Posterior vena cava (tissue), 2 donors: ENCODE measurements around the gene TRIP13. TPM values are rescaled to one million over a fixed set of nuclear protein-coding genes. Genes with fewer than 3 reads are reported as not detected.
"Not testable (repeated sequence)": the region's sequence is repeated elsewhere in the genome, so short reads cannot be mapped to it uniquely, and the experiment has no call there.

Source experiments
- DNase-seq: peaks from one replicate; pipeline ENCODE4 v3.0.0-alpha.2; 2020; ENCODE audit warnings: low spot score
- intact Hi-C, 2 donors: fragments of 100-400 bp; cut with DNase I; formaldehyde crosslinking; loops; one replicate each; pipeline versions ENCODE4 v1.14.1 to v1.14.2; 2022 to 2023
- total RNA-seq, 2 donors: library from RNA; stranded (reverse); fragmentation: NEBNext Ultra II Directional; extraction: Animal tissue kit (Norgen Biotek cat#: 25700); gene quantifications; one replicate each; pipeline ENCODE4 v1.2.1, GENCODE V29; 2021
- donor health status: DM: yes; HTN: yes; CAD: no.
- donor health status: DM: yes; HTN: yes; CAD: no.

TRIP13 gene
- total RNA-seq, 2 donors from 2014 or later = 0.95 to 1.6 TPM

GRCh38 chr5:853416-854090 is 39.1 kb upstream of the TRIP13 start:
- peak; percentile 60 for DNase-seq
- intact Hi-C loops = not testable (repeated sequence)

- DNase-seq = peak; percentile 51
- intact Hi-C loops = no loop called here
Observed at GRCh38 chr5:854217-854616, 38.5 kb upstream of the TRIP13 start.

DNA sequence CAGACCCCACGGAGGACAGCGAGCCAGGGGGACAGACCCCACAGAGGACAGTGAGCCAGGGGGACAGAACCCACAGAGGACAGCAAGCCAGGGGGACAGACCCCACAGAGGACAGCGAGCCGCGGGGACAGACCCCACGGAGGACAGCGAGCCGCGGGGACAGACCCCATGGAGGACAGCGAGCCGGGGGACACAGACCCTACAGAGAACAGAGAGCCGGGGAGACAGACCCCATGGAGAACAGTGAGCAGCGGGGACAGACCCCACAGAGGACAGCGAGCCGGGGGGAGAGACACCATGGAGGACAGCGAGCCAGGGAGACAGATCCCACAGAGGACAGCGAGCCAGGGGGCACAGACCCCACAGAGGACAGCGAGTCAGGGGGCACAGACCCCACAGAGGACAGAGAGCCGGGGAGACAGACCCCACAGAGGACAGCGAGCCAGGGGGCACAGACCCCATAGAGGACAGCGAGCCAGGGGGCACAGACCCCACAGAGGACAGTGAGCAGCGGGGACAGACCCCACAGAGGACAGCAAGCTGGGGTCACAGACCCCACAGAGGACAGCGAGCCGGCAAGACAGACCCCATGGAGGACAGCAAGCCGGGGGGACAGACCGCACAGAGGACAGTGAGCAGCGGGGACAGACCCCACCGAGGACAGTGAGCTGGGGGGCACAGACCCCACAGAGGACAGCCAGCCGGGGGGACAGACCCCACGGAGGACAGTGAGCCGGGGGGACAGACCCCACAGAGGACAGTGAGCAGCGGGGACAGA is 37.5 kb upstream of the TRIP13 start:
- peak; percentile 37 for DNase-seq
- intact Hi-C loops = no loop called here

GRCh38 chr5:855771-856530 is 36.7 kb upstream of the TRIP13 start:
- peak; percentile 46 for DNase-seq
- intact Hi-C loops = no loop called here

DNA sequence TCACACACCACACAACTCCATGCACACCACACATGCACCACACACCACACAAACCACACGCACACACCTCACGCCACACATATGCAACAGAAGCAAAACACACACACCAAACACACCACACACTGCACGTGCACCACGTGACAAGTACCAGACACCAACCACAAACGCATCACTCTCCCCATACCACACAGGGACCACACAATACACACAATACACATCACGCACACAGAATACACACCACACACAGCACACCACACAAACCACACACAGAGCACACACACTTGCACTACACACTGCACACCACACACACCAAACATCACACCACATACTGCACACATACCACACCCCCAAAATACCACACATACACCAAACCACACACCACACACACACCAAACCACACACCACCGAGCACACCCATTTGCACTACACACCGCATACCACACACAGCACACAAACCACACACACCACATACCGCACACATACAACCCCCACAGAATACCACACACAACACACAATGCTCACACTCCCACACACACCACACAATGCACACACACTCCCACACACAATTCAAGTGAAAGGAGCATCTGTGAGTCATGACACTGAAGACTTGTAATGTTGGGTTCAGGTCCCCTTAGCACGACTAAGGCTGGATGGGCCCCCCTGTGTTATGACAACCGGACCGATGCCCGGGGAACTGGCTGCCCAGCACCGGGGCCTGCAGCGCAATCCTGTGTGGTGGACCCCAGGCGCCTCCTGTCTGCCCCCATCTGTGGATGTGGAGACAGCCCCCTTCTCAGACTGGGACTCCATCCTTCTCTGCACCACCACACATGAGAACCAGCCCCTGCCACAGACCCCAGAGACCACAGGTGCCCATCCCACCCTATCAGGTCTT is 35.9 kb upstream of the TRIP13 start:
- intact Hi-C loops = no loop called here
- DNase-seq = peak; percentile 11

DNA sequence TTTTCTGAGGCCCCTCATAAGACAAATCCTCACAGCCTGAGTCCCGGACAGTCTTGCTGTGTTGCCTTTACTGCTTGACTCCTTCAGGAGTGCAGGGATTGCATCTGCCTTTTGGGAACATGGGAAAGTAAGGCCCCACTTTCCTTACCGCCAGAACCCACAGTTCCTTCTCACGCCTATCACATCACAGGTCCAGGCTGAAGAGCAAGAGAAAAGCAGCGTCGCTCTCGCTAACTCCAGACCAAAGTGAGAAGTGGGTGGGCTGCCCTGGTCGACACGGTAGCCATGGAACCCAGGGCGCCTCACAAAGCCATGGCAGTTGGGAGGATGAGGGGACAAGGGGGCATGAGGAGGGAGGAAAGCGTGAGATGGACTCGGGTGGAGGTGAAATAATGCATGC is 34.0 kb upstream of the TRIP13 start:
- peak; percentile 54 for DNase-seq
- intact Hi-C loops = no loop called here

GRCh38 chr5:859391-859790 is 33.3 kb upstream of the TRIP13 start:
- intact Hi-C loops = no loop called here
- DNase-seq = peak; percentile 50

- intact Hi-C loops = no loop called here
Observed at GRCh38 chr5:859798-860296, 32.8 kb upstream of the TRIP13 start.

DNA sequence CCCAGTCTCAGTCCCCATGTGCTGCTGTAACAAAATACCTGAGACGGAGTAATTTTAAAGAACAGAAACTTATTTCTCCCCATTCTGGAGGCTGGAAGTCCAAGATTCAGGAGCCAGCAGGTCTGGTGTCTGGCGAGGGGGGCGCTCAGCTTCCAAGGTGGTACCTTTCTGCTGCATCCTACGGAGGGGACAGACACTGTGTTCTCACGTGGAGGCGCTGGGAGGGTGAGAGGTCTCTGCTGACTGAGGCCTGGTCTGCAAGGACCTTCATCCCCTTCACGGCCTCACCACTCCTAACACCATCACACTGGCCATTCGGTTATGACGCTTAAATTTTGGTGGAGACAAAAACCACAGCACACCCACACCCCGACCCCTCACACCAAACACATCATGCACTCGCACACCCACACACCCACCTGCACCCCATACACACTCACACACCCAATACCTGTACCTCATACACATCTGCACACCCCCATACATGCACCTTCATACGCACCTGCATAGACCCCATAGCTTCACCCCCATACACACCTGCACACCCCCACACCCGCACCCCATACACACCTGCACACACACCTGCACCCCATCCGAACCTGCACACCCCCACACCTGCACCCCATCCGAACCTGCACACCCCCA is 32.1 kb upstream of the TRIP13 start:
- intact Hi-C loops = no loop called here
- DNase-seq = no peak

More at GRCh38 chr5:859798-860296, 32.8 kb upstream of the TRIP13 start:
- DNase-seq = no peak

- intact Hi-C loops = no loop called here
- no peak for DNase-seq
Observed at GRCh38 chr5:861442-862366, 31.0 kb upstream of the TRIP13 start.

GRCh38 chr5:862367-863243 is 30.1 kb upstream of the TRIP13 start:
- DNase-seq = no peak
- intact Hi-C loops = no loop called here

- intact Hi-C loops = no loop called here
- DNase-seq = no peak
Observed at GRCh38 chr5:863244-863805, 29.4 kb upstream of the TRIP13 start.

DNA sequence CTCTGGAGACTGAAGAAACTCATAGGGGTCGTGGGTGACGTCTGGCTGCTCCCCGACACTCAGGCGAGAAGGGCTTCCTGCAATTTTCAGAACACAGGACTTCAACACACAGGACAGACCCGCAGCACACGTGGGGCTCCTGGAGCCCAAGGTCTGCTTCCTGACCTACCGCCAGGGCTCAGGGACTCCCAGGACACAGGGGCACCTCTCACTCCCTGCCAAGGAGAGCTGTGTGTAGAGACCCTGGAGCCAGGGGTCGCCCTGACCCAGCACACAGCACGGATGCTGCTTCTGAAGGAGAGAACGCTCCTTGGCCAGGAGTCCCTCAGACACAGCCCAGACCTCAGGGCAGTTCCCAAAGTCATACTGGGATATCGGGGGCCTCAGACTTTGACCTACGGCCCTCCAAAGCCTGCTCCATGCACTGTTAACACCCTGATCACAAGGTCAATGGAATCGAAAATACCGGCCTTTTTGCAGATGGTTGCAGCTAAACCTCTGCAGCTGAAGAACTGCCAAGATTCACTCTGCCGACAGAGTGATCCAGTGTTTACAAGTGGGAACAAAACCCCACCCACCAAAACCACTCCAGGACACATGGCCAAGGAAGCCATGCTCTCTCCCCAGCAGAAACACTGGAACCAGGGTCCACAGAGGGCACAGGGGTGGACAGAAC is 28.1 kb upstream of the TRIP13 start:
- no peak for DNase-seq
- intact Hi-C loops = no loop called here

DNA sequence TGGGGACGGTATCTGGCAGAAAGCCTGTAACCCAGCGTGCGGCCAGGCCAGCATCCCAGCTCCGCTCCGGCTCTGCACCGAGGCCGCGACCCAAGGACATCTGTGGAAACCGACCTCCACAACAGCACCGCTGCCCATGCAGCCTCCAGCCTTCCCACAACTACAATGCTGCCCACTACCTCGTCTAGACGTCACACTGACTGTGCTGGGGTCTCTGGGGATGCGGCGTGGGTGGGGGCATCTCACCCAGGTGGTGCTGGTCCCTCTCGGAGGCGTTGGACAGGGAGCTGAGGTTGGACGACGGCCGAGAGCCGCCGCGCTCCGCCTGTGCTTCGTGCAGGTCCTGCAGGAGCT is 27.5 kb upstream of the TRIP13 start:
- intact Hi-C loops = no loop called here
- no peak for DNase-seq

DNA sequence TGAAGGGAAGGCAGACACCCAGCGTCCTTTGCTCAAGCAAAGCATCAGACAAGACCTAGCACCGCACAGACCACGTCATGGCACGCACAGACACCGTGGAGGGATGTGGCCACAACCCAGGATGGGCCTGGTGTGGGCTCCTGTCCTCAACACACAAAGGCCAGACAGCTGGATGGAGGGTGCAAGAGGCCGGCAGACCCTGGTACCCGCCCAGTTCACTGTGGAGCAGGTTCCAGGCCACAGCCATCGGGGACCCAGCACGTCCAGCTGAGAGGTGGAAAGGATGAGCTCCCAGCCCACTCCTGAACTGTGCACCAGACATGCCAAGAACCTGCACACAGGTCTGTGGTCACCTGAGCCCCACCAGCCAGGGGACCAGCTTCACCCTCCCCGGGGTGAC is 26.9 kb upstream of the TRIP13 start:
- DNase-seq = no peak
- intact Hi-C loops = no loop called here
